GM19467 (cell line): ENCODE results near the gene CEP43.
A peak's percentile ranks its signal among the peaks of the same experiment; 100 is the strongest.

ENCODE experiments used
- ATAC-seq: cut with Tn5 transposase; IDR thresholded peaks from one replicate; pipeline ENCODE4 v1.9.1; 2021; ENCODE audit warnings: mild to moderate bottlenecking, moderate library complexity; ENCODE audit not compliant: unreplicated experiment

CEP43 gene

DNA sequence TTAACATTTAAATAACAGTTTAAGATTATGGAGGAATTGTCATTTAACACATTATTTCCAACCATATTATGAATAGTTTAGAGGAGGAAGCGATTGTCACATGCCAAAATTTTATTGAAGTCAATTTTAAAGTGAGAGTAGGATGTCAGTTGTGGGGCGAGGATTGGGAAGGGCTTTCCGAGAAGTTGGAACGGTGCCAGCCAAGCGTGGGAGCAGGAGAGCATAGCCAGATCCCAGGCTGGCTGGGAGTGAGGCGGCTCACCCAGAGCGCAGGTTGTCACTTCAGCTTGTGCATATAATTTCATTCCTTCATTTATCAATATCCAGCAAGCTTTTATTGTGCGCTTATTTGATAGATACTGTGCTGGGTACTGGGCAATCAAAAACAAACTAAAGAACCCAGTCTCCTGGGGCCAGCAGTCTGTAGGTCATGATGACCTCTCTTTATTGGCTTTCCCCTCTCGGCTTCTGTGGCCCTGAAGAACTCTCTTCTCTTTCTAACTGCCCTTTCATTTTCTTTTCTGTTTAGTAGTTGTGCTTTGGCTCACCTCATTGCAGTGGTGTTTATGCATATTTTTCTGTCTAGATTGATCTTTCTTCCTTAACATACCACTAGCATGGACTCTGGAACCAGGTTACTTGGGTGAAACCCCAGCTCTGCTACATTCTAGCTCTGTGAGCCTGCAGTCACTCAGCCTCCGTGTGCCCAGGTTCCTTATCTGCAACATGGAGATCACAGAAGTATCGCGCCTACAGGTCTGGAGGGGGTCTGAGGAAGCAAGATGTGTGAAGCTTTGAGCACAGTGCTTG is 6.4 kb downstream of the CEP43 start:
- no peak for ATAC-seq

DNA sequence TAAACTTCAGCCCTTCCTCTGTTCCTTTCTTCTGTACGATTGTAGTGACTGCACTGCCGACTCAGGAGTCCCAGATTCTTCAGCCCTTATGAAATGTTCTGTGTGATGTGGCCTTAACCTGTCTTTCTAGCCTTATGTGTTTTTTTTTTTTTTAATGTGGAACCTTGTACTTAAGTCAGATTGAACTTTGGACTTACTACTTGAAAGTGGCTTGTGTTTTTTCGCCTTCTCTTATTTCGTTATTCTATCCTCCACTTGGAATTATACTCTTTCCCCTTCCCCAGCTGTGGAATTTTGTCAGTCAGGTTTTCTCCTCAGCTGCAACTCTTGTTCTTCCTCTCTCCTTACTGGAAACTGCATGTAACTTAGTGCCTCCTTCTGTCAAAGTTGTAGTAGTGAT is 8.8 kb downstream of the CEP43 start:
- no peak for ATAC-seq

DNA sequence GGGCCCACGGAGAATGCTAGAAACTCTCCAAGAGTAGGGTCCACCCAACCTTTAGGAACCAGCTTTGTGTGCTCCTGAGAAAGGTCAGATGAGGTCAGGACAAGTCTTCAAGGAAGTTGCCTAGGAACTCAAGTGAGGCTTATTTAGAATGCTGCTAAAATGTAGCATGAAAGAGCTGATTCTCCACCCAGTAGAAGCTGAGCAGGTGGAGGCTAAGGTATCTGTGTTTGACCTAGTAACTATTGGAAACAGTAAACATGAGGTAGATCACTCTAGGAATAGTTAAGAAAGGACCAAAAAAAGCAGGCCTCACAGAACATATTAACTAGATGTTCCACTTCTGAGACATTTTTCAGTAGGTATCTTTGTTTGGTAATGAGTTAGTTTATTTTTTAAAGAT is 13.9 kb downstream of the CEP43 start:
- no peak for ATAC-seq

DNA sequence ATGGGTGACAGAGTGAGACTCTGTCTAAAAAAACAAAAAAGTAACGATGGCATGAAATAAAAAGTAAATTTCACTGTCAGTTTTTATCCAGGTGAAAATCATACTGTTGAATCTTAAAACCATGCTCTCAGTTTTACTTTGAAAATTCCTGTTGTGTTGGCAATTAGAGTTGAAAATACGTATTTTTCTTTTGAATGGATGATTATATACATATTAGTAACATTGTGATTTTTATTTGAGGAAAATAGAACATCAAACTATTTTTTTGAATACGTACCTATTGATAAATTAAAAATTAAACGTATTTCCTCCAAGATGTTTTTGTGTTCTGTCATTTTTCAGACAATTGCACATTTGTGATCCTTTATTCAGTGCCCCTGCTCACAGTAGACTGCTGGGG is 14.7 kb downstream of the CEP43 start:
- no peak for ATAC-seq

DNA sequence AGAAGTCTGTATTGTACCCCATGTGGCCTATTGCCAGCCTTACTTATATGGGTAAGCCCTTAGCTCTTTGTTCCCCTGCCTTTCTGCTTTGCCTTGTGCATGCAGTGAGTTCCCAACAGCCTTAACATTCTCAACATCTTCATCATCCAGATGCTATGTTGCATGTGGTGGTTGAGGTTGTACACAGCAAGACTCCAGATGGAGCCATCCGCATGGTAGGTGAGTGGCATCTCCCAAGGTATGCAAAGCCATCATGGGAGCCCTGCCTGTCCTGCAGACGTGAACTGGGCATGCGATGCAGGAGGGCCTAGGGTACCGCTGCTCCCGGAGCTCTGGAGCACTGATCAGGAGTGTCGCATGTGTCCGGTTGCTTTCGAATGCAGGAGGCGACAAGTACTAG is 16.1 kb downstream of the CEP43 start:
- no peak for ATAC-seq

DNA sequence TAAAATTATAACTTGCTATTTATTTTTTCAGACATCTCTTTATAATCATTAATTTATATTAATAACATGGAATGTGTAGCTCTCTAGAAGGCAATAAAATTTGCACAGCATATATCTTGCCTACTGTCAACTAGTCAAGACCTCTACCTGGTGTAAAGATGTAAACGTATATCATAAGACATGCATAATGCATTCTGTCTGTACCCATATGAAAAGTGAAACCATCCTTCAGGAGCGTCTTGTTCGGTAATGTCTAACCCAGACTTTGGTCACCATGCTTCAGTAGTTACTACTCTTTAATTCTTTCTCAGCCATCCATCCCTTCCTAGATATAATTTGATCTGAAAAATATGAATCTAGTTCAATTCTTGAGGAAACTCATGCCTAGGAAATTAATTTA is 21.0 kb downstream of the CEP43 start:
- peak; percentile 78 for ATAC-seq

DNA sequence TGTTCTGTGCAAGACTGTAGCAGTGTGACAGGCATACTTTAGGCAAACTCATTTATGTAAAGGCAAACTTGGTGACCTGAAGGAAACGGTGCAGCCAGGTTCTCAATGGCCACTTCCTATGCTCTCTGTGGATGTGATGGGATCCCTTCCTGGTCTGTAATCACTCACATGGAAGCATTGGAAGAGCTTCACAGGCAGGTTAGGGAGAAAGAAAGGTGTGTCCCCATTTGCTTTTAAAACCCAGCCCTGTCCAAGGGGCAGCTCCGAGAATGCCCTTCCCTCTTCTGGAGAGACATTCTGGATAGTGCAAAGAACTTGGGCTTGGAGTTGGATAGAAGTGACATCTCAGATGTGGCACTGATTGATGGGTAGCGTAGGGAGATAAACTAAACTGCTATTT is 28.1 kb downstream of the CEP43 start:
- ATAC-seq: no peak

DNA sequence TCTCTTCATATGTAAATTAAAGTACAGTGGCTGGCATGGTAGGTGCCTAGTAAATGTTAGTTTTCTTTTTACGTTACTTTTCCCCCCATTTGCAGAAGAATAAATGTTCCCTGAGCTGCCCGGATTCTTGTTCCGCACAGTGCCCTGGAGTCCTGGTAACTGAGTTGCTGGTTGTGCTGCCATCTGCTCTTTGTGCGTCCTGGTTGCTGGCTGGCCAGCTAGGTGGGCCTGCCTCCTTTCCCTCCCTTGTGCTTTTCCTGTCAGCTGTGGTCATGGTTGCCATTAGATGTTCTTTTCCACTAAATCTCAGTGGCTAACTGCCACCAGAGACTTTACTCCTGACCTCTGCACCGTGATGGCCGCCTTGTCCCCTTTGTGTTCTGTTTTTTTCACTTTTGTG is 28.6 kb downstream of the CEP43 start:
- ATAC-seq: no peak

DNA sequence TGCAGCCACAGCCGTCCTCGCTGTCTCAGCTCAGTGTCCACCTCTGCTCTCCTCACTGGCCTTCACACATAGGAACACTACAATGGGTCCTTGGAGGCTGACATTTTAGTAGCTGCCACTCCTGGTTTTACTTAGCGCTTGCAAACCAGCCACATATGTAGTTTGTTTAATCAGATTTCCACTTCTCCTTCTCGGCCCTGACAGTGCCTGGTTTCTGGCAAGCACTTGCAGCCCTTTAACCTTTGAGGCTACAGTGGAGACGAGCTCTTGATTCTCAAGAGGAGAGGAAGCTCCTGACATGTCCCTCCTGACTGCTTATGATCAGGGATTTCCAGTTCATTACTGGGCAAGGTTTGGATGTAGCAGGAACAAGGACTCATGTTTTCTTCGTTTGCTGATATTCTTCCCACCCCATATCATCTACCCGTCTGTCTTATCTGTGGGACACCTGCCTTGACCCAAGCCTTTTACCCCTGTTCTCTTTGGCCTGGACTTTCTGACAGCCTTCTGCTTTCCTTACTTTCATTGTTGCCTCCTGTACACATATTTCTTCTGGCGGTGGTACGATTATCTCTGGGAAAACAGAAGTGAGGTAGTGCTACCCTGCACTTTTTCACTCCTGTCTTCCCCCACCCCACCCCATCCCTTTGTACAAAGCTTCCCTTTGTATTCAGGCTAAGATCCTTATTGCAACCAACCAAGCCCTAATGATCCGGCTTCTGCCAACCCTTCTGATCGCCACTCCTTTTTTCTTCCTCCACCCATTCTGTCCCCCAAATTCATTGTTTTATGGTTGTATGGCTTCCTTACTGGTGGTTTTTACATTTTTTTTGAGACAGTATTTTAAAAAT is 31.2 kb downstream of the CEP43 start:
- no peak for ATAC-seq

DNA sequence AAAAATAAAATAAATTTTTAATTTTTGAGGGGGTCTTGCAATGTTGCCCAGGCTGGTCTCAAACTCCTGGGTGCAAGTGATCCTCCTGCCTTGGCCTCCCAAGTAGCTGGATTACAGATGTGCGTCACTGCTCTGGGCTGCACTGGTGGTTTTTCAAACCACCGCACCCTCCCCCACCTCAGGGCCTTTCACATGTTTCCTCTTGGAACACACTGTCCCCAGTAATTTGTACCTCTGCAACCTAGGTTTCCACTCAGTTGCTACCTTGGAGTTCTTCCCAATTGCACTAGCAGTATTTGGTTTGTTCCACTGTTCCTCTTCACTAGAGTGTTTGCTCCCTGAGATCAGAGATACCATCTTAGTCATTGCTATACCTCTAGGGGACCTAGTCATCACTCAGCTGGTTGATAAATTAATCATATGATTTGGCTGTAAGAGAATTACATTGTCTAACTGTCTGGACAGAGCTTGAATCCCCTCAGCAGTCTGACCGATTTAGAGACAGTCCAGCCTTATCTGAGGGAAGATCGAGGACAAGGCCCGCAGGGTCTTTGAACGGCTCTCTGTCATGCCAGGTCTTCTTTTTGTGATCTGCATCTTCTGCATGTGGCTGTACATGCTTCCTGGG is 32.0 kb downstream of the CEP43 start:
- no peak for ATAC-seq

DNA sequence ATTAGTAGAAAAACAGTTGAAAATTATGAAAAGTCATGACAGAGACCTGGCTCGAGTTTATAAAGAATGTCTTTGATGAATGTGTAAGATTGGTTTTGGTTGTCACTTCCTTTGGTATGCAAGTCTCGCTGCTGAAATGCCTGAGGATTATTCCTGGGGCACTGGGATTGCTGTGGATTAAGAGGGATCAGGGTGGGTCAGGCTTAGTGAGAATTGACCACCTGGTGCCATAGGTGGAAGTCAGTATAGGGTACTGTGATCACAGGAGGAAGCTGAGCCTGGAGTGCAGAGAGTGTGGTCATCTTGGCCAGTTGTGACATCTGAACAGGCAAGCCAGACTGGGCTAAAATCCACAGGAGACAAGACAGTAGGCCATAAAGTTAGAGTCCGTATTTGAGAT is 34.9 kb downstream of the CEP43 start:
- ATAC-seq: no peak

DNA sequence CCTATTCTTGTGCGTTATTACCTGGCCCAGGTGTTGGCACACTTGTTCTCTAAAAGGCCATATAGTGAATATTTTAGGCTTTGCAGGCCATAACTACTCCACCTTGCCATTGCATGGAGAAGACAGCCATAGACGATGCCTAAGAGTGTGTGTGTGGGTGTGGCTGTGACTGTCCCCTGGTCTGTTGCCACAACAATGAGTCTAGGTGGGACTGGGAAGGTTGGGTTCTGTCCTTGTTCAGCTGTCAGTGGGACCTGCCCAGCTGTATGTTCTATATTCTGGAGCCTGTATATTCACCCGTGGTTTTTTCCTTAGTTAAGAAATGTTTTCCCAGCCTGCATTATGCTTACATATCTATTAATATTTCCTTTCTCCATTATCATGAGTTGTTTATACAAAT is 38.6 kb downstream of the CEP43 start:
- no peak for ATAC-seq

DNA sequence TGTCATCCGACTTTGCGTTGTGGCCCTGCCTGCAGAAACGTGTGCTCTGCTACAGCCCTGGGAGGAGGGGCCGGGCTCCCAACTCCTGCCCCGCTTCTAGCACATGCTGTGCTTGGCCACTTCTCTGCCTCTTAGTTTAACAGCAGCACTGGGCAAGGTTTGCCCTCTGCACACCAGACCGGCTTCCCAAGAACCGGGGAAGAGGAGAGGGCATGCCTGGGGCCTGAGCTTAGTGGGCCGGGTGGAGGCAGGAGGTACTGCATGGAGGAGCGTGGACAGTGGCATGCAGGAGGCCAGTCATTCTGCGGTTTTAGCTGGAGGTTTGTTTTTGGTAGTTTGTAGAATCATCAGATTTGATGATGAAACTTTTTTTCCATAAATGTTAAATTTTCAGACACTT is 45.5 kb downstream of the CEP43 start:
- ATAC-seq: no peak

DNA sequence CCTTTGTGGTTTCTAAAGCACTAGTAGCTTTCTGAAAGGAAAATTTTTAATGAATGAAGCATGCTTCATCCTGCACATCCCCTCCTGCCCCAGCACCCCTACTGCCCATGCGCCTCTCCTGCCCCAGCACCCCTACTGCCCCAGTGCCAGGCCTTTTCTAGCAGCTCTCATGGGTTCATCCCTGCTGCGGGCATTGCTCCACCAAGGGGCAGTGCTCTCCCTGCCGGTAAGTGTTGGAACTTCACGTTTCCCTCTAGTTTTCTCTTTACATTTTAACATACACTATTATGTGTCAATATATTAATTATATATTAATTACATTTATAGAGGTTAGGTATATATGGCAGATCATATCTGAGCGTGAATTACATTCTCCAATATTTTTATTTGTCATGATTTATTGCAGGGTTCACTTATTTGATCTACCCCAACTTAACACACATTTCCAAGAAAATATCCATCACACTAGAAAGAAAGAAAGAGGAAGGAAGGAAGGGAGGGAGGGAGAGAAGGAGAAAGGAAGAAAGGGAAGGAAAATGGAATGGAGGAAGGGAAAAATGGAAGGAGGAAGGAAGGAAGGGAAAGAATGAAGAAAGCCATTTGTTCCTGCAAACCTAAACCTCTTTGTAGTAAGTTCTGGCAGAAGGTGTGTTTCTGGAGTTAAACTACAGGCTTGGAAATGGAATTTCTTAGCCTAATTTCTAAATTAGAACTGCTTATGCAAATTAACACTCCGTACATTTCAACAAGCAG is 46.8 kb downstream of the CEP43 start:
- no peak for ATAC-seq

DNA sequence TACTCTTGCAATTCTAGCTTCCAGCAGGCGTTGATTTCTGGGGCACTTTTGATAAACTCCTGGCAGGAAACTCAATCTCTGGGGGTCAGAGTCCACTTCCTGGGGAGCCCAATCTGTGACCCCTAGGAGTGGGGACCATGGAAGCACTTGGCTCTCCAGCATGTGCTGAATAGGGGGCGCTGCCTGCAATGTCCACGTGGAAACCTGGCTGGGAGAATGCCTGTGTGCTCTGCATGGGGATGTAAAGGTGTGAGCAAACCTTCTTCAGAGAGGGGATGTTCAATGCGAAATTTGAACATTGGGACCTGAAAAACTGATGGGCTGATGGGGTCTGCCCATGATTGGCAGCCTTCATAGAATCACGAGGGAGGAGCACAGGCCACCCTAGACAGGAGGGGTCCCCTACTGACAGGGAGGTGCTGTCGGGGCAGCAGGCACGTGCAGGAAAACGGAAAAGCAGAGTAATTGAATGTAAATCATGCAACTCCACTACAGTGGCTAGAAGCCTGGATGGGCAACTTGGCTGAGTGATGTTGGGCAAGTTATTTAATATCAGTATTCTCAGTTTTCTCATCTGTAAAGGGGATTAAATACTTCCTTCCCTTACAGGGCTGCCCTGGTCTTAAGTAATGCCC is 47.8 kb downstream of the CEP43 start:
- peak; percentile 25 for ATAC-seq

DNA sequence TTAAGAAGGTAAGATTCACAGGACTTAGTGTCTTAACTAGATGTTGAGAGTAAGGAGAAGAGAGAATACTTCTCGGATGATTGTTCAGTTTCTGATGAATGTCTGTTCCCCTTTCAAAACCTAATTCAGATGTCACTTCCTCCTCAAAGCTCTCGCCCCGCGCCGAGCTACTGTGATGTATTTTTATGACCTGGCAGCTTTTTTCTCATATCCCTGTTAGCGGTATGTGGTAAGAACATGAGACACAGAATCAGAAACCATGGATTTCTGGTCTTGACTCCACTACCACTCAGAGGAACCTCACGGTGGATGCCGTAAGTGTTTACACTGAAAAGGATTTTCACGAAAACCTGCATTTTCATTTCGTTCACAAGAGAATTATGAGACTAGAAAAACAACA is 48.4 kb downstream of the CEP43 start:
- peak; percentile 68 for ATAC-seq
